ENCODE results near the gene CFAP57. TPM values are rescaled to one million over a fixed set of nuclear protein-coding genes. Genes with fewer than 3 reads are reported as not detected.

CFAP57 gene
- total RNA-seq, 1 donor from 2014 or later: not detected

DNA sequence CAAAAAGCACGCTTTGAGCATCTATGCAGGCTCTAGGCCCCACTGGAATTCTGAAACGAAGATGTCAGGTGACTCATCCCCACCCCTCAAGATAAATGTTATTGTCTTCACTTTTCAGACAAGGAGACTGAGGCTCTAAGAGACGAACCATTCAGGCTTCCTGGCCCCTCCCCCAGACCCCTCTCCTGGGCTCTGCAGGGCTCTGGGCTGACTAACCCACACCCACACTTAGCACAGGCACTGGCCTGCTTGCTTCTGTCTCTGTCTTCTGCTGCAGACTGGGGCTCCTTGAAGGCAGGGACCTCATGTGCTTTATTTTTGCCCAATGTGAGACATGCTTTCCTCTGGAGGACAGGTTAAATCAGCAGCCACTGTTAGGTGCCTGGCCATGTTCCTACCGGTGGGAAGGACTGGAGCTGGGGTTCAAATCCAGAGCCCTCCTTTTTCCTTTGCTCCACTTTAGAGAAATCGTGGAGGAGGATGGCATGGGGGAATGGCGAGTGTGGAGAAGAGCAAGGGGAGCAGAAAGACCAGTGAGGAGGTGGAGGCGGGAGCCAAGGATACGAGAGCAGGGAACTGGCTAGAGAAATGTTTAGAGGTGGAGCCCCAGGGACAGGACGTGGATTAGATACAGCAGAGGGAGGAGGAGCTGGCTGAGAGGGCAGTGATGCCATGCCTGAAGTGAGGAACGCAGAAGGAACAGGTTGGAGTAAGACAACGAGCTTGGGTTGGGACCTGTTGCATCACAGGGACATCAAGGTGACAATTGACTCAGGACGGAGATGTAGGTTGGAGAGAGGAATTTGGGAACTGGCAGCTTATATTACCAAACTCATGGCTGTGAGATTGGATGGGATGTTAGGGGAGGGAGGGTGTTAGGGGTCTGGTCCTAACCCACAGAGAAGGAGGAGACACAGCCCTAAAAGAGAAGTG is 99.3 kb downstream of the CFAP57 start:
- no peaks in the 10 kb centered on the region for H3K36me3 ChIP-seq
- no peak overlapping the region for H3K27ac ChIP-seq
- H3K4me3 ChIP-seq: peak overlapping the region in 1 of 2 donors; percentile 10
- no peaks in the 10 kb centered on the region for H3K9me3 ChIP-seq
- intact Hi-C loops (cut with DNase I): no loop called here
- TF ChIP-seq, protein P1, sequence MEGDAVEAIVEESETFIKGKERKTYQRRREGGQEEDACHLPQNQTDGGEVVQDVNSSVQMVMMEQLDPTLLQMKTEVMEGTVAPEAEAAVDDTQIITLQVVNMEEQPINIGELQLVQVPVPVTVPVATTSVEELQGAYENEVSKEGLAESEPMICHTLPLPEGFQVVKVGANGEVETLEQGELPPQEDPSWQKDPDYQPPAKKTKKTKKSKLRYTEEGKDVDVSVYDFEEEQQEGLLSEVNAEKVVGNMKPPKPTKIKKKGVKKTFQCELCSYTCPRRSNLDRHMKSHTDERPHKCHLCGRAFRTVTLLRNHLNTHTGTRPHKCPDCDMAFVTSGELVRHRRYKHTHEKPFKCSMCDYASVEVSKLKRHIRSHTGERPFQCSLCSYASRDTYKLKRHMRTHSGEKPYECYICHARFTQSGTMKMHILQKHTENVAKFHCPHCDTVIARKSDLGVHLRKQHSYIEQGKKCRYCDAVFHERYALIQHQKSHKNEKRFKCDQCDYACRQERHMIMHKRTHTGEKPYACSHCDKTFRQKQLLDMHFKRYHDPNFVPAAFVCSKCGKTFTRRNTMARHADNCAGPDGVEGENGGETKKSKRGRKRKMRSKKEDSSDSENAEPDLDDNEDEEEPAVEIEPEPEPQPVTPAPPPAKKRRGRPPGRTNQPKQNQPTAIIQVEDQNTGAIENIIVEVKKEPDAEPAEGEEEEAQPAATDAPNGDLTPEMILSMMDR (IDR thresholded peaks at IDR 0.05): no peak
- peak in 1 of 2 donors; percentile 35 for DNase-seq (ENCODE audit: low spot score in 2 of 2)
- peaks cover 5% of the 10 kb centered on the region for H3K27me3 ChIP-seq
- no peaks in the 10 kb centered on the region for H3K4me1 ChIP-seq

DNA sequence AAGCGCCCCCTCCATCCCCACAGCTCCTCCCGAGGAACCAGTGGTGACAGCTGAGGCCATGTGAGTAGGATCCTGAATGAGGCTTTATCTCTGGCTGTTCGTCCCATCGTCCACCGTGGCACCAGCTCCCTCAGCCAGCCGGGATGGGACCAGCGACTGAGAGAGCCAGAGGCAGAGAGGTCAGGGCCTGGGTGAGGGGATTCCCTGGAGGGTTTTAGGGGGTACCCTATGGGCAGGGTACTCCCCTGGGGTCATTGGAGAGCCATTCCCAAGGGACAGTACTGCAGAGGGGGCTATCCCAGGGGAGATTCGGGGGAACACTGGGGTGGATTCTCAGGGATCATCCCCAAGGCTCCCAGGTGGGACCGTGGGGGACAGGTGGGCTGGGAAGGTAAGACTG is 100.0 kb downstream of the CFAP57 start:
- Histone ChIP-seq H3K9me3 (no peaks in the 10 kb centered on the region), H3K27me3 (peaks cover 5% of the 10 kb centered on the region), H3K36me3 (no peaks in the 10 kb centered on the region), H3K4me3 (no peak overlapping the region), H3K4me1 (no peaks in the 10 kb centered on the region), H3K27ac (no peak overlapping the region)
- intact Hi-C loops (cut with DNase I): no loop called here
- TF ChIP-seq, protein P1 (IDR thresholded peaks at IDR 0.05): no peak
- peak in 1 of 2 donors; percentile 38 for DNase-seq (ENCODE audit: low spot score in 2 of 2)

DNA sequence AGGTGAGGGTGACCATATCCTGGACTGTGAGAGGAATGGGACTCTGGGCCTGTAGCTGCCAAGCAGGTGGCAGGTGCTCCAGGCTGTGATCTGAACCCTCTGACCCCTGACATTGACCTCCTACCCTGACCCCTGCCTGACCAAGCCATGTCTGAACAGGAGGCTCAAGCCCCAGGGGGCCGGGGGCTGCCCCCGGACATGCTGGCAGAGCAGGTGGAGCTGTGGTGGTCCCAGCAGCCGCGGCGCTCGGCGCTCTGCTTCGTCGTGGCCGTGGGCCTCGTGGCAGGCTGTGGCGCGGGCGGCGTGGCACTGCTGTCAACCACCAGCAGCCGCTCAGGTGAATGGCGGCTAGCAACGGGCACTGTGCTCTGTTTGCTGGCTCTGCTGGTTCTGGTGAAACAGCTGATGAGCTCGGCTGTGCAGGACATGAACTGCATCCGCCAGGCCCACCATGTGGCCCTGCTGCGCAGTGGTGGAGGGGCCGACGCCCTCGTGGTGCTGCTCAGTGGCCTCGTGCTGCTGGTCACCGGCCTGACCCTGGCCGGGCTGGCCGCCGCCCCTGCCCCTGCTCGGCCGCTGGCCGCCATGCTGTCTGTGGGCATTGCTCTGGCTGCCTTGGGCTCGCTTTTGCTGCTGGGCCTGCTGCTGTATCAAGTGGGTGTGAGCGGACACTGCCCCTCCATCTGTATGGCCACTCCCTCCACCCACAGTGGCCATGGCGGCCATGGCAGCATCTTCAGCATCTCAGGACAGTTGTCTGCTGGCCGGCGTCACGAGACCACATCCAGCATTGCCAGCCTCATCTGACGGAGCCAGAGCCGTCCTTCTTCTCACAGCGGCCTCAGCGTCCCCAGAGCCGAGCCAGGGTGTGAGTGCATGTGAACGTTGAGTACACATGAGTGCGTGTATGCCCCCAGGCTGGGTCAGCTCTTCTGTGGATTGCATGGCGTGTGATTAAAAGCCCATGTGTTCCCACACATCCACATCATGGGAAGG is 100.7 kb downstream of the CFAP57 start:
- Histone ChIP-seq H3K27ac (no peak overlapping the region), H3K36me3 (no peaks in the 10 kb centered on the region), H3K4me1 (no peaks in the 10 kb centered on the region), H3K27me3 (peaks cover 5% of the 10 kb centered on the region), H3K9me3 (no peaks in the 10 kb centered on the region), H3K4me3 (no peak overlapping the region)
- TF ChIP-seq, protein P1 (IDR thresholded peaks at IDR 0.05): no peak
- peak in 1 of 2 donors; percentile 55 for DNase-seq (ENCODE audit: low spot score in 2 of 2)
- intact Hi-C loops (cut with DNase I): no loop called here

DNA sequence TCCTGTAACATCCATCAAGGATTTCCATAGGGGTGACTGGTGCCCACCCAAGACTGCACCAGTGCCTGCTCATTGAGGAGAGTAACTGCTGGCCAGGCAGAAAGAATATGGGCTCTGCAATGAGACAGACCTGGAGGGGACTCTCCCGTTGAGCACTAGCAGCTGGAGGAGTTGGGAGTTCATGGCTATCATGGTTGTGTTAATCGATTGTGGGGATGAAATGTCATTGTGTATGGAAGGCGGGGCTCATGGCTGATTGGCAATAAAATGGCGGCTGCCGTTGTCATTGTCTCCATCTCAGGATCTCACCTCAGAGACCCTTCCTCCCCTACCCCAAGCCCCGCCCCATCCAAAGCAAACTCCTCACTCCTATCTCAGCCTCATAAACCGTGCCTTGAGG is 101.6 kb downstream of the CFAP57 start:
- Histone ChIP-seq H3K27me3 (peaks cover 5% of the 10 kb centered on the region), H3K4me1 (no peaks in the 10 kb centered on the region), H3K36me3 (no peaks in the 10 kb centered on the region), H3K4me3 (no peak overlapping the region), H3K27ac (no peak overlapping the region), H3K9me3 (no peaks in the 10 kb centered on the region)
- intact Hi-C loops (cut with DNase I): no loop called here
- DNase-seq (ENCODE audit: low spot score in 2 of 2): peak in 1 of 2 donors; percentile 30
- TF ChIP-seq, protein P1 (IDR thresholded peaks at IDR 0.05): no peak

DNA sequence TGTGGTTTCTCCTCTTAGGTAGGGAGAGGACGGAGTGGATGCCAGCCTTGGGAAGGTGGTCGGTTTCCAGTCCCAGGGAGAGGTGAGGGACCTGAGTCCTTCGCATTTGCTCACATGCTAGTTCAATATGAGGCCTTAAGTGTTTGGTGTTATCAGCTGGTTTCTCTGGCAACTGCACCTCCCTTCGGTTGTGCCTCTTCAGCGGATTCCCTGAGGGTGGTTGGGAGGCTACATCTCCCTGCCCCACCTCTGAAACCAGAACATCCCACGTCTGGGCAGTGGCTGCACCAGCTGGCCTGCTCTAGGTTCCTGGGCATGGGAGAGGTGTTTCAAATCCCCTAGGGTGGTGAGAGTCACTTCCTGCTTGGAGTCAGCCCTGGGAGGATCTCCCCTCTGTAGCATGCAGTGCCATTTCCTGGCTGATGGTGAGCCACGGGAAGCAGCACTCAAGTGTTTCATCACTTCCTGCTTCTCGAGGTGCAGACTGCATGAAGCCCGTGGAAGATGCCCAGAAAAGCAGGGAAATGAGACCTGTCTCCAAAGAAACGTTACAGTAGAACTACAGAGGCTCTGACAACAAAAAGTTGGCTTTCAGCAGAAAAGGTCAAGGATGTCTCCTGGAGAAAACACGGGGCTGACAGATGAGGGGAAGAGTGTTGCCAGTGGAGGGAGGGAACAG is 102.1 kb downstream of the CFAP57 start:
- DNase-seq (ENCODE audit: low spot score in 2 of 2): peak in 1 of 2 donors; percentile 64
- no peaks in the 10 kb centered on the region for H3K36me3 ChIP-seq
- intact Hi-C loops (cut with DNase I): no loop called here

More for the DNA sequence above, 102.1 kb downstream of the CFAP57 start:
- no peaks in the 10 kb centered on the region for H3K9me3 ChIP-seq
- TF ChIP-seq, protein P1 (IDR thresholded peaks at IDR 0.05): no peak
- no peaks in the 10 kb centered on the region for H3K4me1 ChIP-seq
- peaks cover 5% of the 10 kb centered on the region for H3K27me3 ChIP-seq
- no peak overlapping the region for H3K4me3 ChIP-seq
- no peak overlapping the region for H3K27ac ChIP-seq
